ENCODE data around the gene TCOF1.

DNA sequence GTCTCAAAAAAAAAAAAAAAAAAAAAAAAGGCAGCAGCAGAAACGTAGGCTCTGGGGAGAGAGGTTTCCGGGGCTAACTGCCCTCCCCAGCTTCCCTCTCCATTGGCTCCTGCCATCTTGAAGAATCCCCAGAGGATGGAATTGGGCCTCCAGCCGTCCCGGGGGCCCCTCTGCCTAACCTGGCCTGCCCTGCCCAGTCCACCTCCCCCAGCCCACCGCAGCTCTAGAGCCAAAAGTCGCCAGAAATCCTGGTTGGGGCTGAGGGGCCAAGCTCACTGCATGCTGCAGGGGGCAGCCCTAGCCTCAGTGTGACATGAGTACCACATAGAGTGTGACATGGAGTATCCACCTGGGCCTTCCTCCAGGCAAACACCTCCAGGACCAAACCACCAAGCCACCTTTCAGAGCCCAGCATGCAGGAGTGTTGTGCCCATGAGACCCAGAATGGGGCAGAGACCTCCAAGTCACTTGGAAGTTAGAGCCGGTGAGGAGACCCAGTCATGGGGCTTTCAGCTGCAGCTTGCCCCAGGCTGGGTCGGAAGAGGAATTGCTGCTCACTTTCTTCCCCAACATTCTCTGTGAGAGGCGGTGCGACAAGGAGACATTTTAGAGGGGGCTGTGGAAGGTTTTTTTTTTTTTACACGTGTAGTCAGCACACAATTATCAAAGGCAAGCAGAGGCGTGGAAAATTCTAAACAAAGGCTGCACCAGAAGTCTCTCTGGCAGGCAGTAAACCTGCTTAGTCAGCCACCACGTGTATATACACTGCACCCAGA is 37.6 kb downstream of the TCOF1 start:
- no peak for TF ChIP-seq POLR2AphosphoS5 (IDR thresholded peaks at IDR 0.05; ENCODE audit: insufficient read depth, low read depth, low read length)
- TF ChIP-seq POLR2A (IDR thresholded peaks at IDR 0.05; ENCODE audit: low read depth, low read length): no peak
- TF ChIP-seq, protein P1, sequence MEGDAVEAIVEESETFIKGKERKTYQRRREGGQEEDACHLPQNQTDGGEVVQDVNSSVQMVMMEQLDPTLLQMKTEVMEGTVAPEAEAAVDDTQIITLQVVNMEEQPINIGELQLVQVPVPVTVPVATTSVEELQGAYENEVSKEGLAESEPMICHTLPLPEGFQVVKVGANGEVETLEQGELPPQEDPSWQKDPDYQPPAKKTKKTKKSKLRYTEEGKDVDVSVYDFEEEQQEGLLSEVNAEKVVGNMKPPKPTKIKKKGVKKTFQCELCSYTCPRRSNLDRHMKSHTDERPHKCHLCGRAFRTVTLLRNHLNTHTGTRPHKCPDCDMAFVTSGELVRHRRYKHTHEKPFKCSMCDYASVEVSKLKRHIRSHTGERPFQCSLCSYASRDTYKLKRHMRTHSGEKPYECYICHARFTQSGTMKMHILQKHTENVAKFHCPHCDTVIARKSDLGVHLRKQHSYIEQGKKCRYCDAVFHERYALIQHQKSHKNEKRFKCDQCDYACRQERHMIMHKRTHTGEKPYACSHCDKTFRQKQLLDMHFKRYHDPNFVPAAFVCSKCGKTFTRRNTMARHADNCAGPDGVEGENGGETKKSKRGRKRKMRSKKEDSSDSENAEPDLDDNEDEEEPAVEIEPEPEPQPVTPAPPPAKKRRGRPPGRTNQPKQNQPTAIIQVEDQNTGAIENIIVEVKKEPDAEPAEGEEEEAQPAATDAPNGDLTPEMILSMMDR (IDR thresholded peaks at IDR 0.05; ENCODE audit: extremely low read depth in 1 of 2, insufficient read depth in 1 of 2, low read depth in 1 of 2, low read length in 2 of 2): no peak

All from endothelial cell of umbilical vein (primary cell).